B cell (primary cell): Measurements from ENCODE around the gene IKZF3. TPM values are rescaled to one million over a fixed set of nuclear protein-coding genes. Genes with fewer than 3 reads are reported as not detected.

ENCODE experiments used
- ATAC-seq: fragments of 200-7000 bp; cut with Tn5 transposase; one replicate; pipeline ENCODE4 v1.10.0; 2021; ENCODE audit warnings: low read depth, mild to moderate bottlenecking, moderate number of reproducible peaks, moderate library complexity
- CTCF ChIA-PET: fragments of 350-600 bp; sonication (Branson Sonifier 250); formaldehyde crosslinking; loops from one replicate; lab custom pipeline; 2021; ENCODE audit warnings: antibody characterized with exemption, inconsistent platforms; lab: Charles Lee
- POLR2A ChIA-PET: fragments of 350-600 bp; sonication (Branson Sonifier 250); formaldehyde crosslinking; loops from one replicate; lab custom pipeline; 2021; ENCODE audit warnings: antibody characterized with exemption; lab: Charles Lee
- DNase-seq: peaks from one replicate; pipeline ENCODE4 v3.0.0; 2013
- H2AFZ ChIP-seq: 2 replicates; pipeline ENCODE4 v1.6.1; 2012; ENCODE audit warnings: mild to moderate bottlenecking, low read depth, low read length; ENCODE audit not compliant: insufficient read depth, poor library complexity, severe bottlenecking
- H3K27ac ChIP-seq, 2 donors: 1 replicate in 1 of 2; 2 replicates in 1 of 2; pipeline ENCODE4 v1.5.1; 2012 to 2013; ENCODE audit warnings: low read length in 2 of 2, mild to moderate bottlenecking in 2 of 2, moderate library complexity in 1 of 2
- H3K27me3 ChIP-seq, 4 experiments: fragments of 200-600 bp in 1 of 4; sonication (generic) in 1 of 4; replicated peaks in 1 of 4; 1 replicate in 2 of 4; 2 replicates in 2 of 4; pipeline versions ENCODE4 v1.6.1 to v1.7.0; 2013 to 2016; ENCODE audit warnings: low read length in 3 of 4, mild to moderate bottlenecking in 2 of 4, mixed read lengths in 1 of 4, moderate library complexity in 1 of 4; ENCODE audit not compliant: insufficient read depth in 4 of 4, control insufficient read depth in 3 of 4; ENCODE audit errors: control extremely low read depth in 1 of 4
- H3K36me3 ChIP-seq, 2 experiments: replicated peaks in 1 of 2; 1 replicate in 1 of 2; 2 replicates in 1 of 2; pipeline versions ENCODE4 v1.6.1 to v1.7.1; 2013; ENCODE audit warnings: low read length in 1 of 2; ENCODE audit not compliant: insufficient read depth in 2 of 2, control insufficient read depth in 1 of 2; ENCODE audit errors: control extremely low read depth in 1 of 2, extremely low read depth in 1 of 2
- H3K4me1 ChIP-seq, 2 donors: fragments of 200-600 bp in 1 of 2; sonication (generic) in 1 of 2; 1 replicate in 1 of 2; 2 replicates in 1 of 2; pipeline versions ENCODE4 v1.5.1 to v1.6.1; 2013 to 2017; ENCODE audit warnings: low read length in 2 of 2; ENCODE audit not compliant: control insufficient read depth in 2 of 2, insufficient read depth in 2 of 2
- H3K4me2 ChIP-seq: replicated peaks from 2 replicates; pipeline ENCODE3; 2012; ENCODE audit warnings: mild to moderate bottlenecking, low read depth, low read length; ENCODE audit not compliant: poor library complexity, severe bottlenecking
- H3K4me3 ChIP-seq, 5 experiments: fragments of 200-600 bp in 1 of 5; sonication (generic) in 1 of 5; 1 replicate in 3 of 5; 2 replicates in 2 of 5; pipeline versions ENCODE4 v1.5.1 to v1.7.0; 2011 to 2016; ENCODE audit warnings: low read length in 4 of 5, mild to moderate bottlenecking in 4 of 5, low read depth in 2 of 5, control low read depth in 1 of 5, moderate library complexity in 1 of 5; ENCODE audit not compliant: insufficient read depth in 1 of 5; ENCODE audit errors: control extremely low read depth in 1 of 5, extremely low read depth in 1 of 5
- H3K79me2 ChIP-seq: fragments of 200-600 bp; sonication (generic); one replicate; pipeline ENCODE4 v1.6.0; 2016; ENCODE audit warnings: low read length; ENCODE audit not compliant: control insufficient read depth, insufficient read depth
- H3K9ac ChIP-seq: fragments of 200-600 bp; sonication (generic); 2 replicates; pipeline ENCODE4 v1.6.1; 2017; ENCODE audit warnings: mild to moderate bottlenecking, low read length, moderate library complexity
- H3K9me3 ChIP-seq, 3 donors: one replicate each; pipeline versions ENCODE4 v1.6.1 to v1.7.1; 2013; ENCODE audit warnings: low read length in 2 of 3; ENCODE audit not compliant: control insufficient read depth in 2 of 3, insufficient read depth in 1 of 3; ENCODE audit errors: control extremely low read depth in 1 of 3
- H4K20me1 ChIP-seq: 2 replicates; pipeline ENCODE4 v1.6.0; 2012; ENCODE audit warnings: mild to moderate bottlenecking, low read length; ENCODE audit not compliant: insufficient read depth, control insufficient read depth, poor library complexity, severe bottlenecking
- H3K27ac Mint-ChIP-seq: one replicate; pipeline ENCODE4 v1.8.0; 2021; ENCODE audit warnings: mixed read lengths
- H3K27me3 Mint-ChIP-seq: one replicate; pipeline ENCODE4 v1.8.0; 2021; ENCODE audit warnings: mixed read lengths
- H3K4me1 Mint-ChIP-seq: one replicate; pipeline ENCODE4 v1.8.0; 2021; ENCODE audit warnings: mixed read lengths
- H3K4me3 Mint-ChIP-seq: one replicate; pipeline ENCODE4 v1.8.0; 2021; ENCODE audit warnings: mixed read lengths
- H3K9me3 Mint-ChIP-seq: one replicate; pipeline ENCODE4 v1.8.0; 2022; ENCODE audit warnings: mixed read lengths; ENCODE audit not compliant: insufficient read depth
- EZH2 ChIP-seq: IDR thresholded peaks from 2 replicates; pipeline ENCODE4 v1.6.1; 2012; ENCODE audit warnings: borderline replicate concordance, low read depth, mild to moderate bottlenecking, moderate library complexity, low read length; ENCODE audit not compliant: insufficient read depth, poor library complexity, severe bottlenecking
- WGBS: methylation state at CpG from one replicate; pipeline ENCODE4 v1.1.5; 2013; ENCODE audit warnings: missing lambda C conversion rate; ENCODE audit not compliant: insufficient coverage; 5-methylcytosine and 5-hydroxymethylcytosine counted together
- intact Hi-C: fragments of 100-400 bp; cut with micrococcal nuclease; formaldehyde crosslinking; loops from one replicate; pipeline ENCODE4 v1.10.0; 2022
- polyA plus RNA-seq: library from polyadenylated mRNA; depleted of rRNA; stranded (reverse); fragments of >200 nt; gene quantifications from 2 replicates; pipeline ENCODE4 v1.2.3, GENCODE V29; 2012
- total RNA-seq, 2 donors: library from RNA; stranded (reverse); fragments of 120-200 nt in 1 of 2; gene quantifications; 1 replicate in 1 of 2; 2 replicates in 1 of 2; pipeline versions ENCODE4 v1.2.3 to v1.2.4, GENCODE V29; 2013 to 2022
- TF ChIP-seq, protein P1 (sequence below): fragments of 200-600 bp; IDR thresholded peaks from one replicate; pipeline ENCODE4 v1.8.0; 2022; ENCODE audit warnings: antibody characterized with exemption, mild to moderate bottlenecking

IKZF3 gene
- total and polyA plus RNA-seq, 2 donors (not counting 1 experiment from before 2014, with no cell fraction given), result 63.0 to 178 TPM

DNA sequence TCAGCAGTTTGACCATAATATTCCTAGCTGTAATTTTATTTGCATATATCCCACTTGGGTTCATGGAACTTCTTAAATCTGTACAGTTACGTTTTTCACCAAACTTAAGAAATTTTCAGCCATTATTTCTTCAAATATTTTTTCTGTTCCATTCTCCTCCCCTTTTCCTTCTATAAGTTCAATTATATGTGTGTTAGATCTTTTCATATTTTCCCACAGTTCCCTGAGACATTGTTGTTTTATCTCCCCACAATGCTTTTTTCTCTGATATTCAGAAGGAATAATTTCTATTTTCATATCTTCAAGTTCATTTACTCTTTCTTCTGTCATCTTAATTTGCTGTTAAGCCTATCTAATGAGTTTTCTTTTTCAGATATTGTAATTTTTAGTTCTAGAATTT, 26.1 kb downstream of the IKZF3 start:
- peak overlapping the region in 1 of 2 donors; percentile 35 for H3K27ac ChIP-seq
- H4K20me1 ChIP-seq, result peaks cover 85% of the 10 kb centered on the region
- H3K4me2 ChIP-seq, result no peak overlapping the region
- WGBS, result no CpG with 5 or more reads among the region's 1 CpG
- ATAC-seq, result no peak
- no peaks in the 10 kb centered on the region for H3K27me3 ChIP-seq
- peaks cover 6 to 68% of the 10 kb centered on the region in 2 experiments for H3K36me3 ChIP-seq
- DNase-seq, result no peak
- peaks cover 3 to 26% (median 6%) of the 10 kb centered on the region in 3 donors for H3K9me3 ChIP-seq
- H3K27ac Mint-ChIP-seq, result peak overlapping the region; percentile 46
- H3K4me1 Mint-ChIP-seq, result peaks cover 51% of the 10 kb centered on the region
- H3K4me3 Mint-ChIP-seq, result no peak overlapping the region
- no peak overlapping the region for H3K9ac ChIP-seq
- no peak overlapping the region for H2AFZ ChIP-seq
- ChIA-PET POLR2A (no interaction called here), CTCF (interaction anchor here (0.6 to 1.2 kb wide), 3 partner anchors 14 to 216 kb away, joined by 3 to 4 read pairs (median 4); no protein-coding TSS in a partner anchor)
- no peak overlapping the region for H3K4me3 ChIP-seq
- H3K79me2 ChIP-seq, result peaks cover 100% of the 10 kb centered on the region
- intact Hi-C loops, result no loop called here
- H3K4me1 ChIP-seq, result peaks cover 20 to 35% of the 10 kb centered on the region in 2 donors
- TF ChIP-seq EZH2, result no peak
- TF ChIP-seq, protein P1, sequence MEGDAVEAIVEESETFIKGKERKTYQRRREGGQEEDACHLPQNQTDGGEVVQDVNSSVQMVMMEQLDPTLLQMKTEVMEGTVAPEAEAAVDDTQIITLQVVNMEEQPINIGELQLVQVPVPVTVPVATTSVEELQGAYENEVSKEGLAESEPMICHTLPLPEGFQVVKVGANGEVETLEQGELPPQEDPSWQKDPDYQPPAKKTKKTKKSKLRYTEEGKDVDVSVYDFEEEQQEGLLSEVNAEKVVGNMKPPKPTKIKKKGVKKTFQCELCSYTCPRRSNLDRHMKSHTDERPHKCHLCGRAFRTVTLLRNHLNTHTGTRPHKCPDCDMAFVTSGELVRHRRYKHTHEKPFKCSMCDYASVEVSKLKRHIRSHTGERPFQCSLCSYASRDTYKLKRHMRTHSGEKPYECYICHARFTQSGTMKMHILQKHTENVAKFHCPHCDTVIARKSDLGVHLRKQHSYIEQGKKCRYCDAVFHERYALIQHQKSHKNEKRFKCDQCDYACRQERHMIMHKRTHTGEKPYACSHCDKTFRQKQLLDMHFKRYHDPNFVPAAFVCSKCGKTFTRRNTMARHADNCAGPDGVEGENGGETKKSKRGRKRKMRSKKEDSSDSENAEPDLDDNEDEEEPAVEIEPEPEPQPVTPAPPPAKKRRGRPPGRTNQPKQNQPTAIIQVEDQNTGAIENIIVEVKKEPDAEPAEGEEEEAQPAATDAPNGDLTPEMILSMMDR, result no peak
- H3K9me3 Mint-ChIP-seq, result peaks cover 12% of the 10 kb centered on the region
- H3K27me3 Mint-ChIP-seq, result no peaks in the 10 kb centered on the region

DNA sequence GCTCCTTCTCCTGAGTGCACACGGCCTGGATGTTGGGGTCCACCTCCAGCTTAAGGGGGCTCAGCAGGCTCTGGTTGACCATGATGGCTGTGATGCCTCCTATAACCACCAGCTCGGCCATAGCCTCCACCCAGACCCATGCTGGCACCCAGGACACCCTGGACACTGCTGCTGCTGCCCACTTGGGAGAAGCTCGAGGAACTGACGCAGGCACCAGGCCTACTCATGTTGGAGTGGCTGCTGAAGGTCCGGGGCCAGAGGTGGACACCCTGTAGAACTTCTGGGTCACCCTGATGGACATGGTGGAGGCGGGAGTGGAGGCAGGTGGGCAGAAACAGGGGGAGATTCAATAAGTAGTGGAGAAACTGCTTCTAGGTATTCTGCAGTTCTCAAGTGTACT, 28.0 kb downstream of the IKZF3 start:
- Mint-ChIP-seq H3K4me1 (peaks cover 49% of the 10 kb centered on the region), H3K9me3 (peaks cover 12% of the 10 kb centered on the region), H3K27me3 (no peaks in the 10 kb centered on the region), H3K27ac (peak overlapping the region; percentile 48), H3K4me3 (no peak overlapping the region)
- 95% methylated on average over 6 of the region's 6 CpGs for WGBS
- H4K20me1 ChIP-seq, result peaks cover 72% of the 10 kb centered on the region
- DNase-seq (no peak), ATAC-seq (no peak)
- intact Hi-C loops, result no loop called here
- ChIA-PET CTCF (interaction anchor here (1.1 kb wide), 1 partner anchor 12 kb away, joined by 5 read pairs; no protein-coding TSS in a partner anchor), POLR2A (no interaction called here)
- no peaks in the 10 kb centered on the region for H3K27me3 ChIP-seq
- peaks cover 8 to 22% of the 10 kb centered on the region in 2 donors for H3K4me1 ChIP-seq
- no peak overlapping the region for H3K9ac ChIP-seq
- TF ChIP-seq, protein P1, result no peak
- no peak for TF ChIP-seq EZH2
- H2AFZ ChIP-seq, result no peak overlapping the region
- peak overlapping the region in 1 of 2 donors; percentile 31 for H3K27ac ChIP-seq
- H3K4me3 ChIP-seq, result no peak overlapping the region
- H3K9me3 ChIP-seq, result peaks cover 3 to 26% (median 6%) of the 10 kb centered on the region in 3 donors
- H3K36me3 ChIP-seq, result peaks cover 6 to 76% of the 10 kb centered on the region in 2 experiments
- peaks cover 98% of the 10 kb centered on the region for H3K79me2 ChIP-seq
- H3K4me2 ChIP-seq, result no peak overlapping the region
